K562 (cell line): ENCODE results near the gene DEPP1. TPM values are rescaled to one million over a fixed set of nuclear protein-coding genes. Genes with fewer than 3 reads are reported as not detected.

Experiments used
- E2F3 ChIP-seq: fragments of 250-450 bp; sonication (Bioruptor Pico); IDR thresholded peaks from 2 replicates; pipeline ENCODE4 v1.4.0; 2020; ENCODE audit warnings: mild to moderate bottlenecking
- HDAC8 ChIP-seq: fragments of 450-650 bp; IDR thresholded peaks from 2 replicates; pipeline ENCODE4 v1.6.1; 2016; ENCODE audit warnings: mild to moderate bottlenecking, missing genetic modification characterization, moderate library complexity, missing compliant biosample characterization
- MED1 ChIP-seq: sonication (generic); formaldehyde crosslinking; IDR thresholded peaks from 2 replicates; pipeline ENCODE4 v1.8.1; 2023; ENCODE audit warnings: missing genetic modification reagents, borderline replicate concordance
- PHF20 ChIP-seq: fragments of 450-650 bp; IDR thresholded peaks from 2 replicates; pipeline ENCODE4 v1.6.1; 2018; ENCODE audit not compliant: partially characterized antibody
- SAP30 ChIP-seq: fragments of 200-600 bp; sonication (generic); IDR thresholded peaks from 2 replicates; pipeline ENCODE4 v1.6.1; 2012; ENCODE audit warnings: borderline replicate concordance, low read depth, mild to moderate bottlenecking, moderate library complexity, low read length, control low read depth, inconsistent platforms; ENCODE audit not compliant: insufficient read depth, poor library complexity, severe bottlenecking
- SOX6 ChIP-seq: fragments of 450-650 bp; IDR thresholded peaks from 2 replicates; pipeline ENCODE4 v1.6.1; 2014; ENCODE audit warnings: mild to moderate bottlenecking
- YY1 ChIP-seq, 3 experiments: IDR thresholded peaks; 2 replicates each; pipeline ENCODE4 v1.6.1; 2011; ENCODE audit warnings: low read length in 2 of 3, mild to moderate bottlenecking in 2 of 3, moderate library complexity in 2 of 3, borderline replicate concordance in 1 of 3, control low read depth in 1 of 3, low read depth in 1 of 3; ENCODE audit not compliant: insufficient read depth in 3 of 3, insufficient replicate concordance in 2 of 3, control insufficient read depth in 1 of 3, insufficient read length in 1 of 3; ENCODE audit errors: extremely low read depth in 1 of 3
- ZNF778 ChIP-seq: fragments of 450-650 bp; formaldehyde crosslinking; IDR thresholded peaks from 2 replicates; pipeline ENCODE4 v1.4.0; 2020; ENCODE audit warnings: mild to moderate bottlenecking, moderate library complexity
- polyA plus RNA-seq, 8 experiments: library from polyadenylated mRNA; depleted of rRNA in 4 of 8; stranded (reverse) in 5 of 8; unstranded in 3 of 8; fragments of >200 nt; fragmentation: Nextera tagmentation in 2 of 8; fragmentation: Illumina TruSeq in 1 of 8; extraction: Ambion mirVana in 2 of 8; extraction: Trizol in 1 of 8; gene quantifications; 2 replicates each; pipeline versions ENCODE4 v1.2.1 to v1.2.3, GENCODE V29; 2011 to 2014; ENCODE audit warnings: inconsistent platforms in 1 of 8, missing spikeins in 1 of 8
- total RNA-seq, 7 experiments: library from RNA; depleted of rRNA in 6 of 7; stranded (reverse); fragments of >200 nt in 6 of 7; fragmentation: Illumina TruSeq in 2 of 7; extraction: Trizol in 2 of 7; gene quantifications; 2 replicates each; pipeline versions ENCODE4 v1.2.1 to v1.2.3, GENCODE V29; 2011 to 2021; ENCODE audit warnings: low replicate concordance in 1 of 7
- TF ChIP-seq, protein P1 (sequence below): fragments of 450-650 bp; IDR thresholded peaks from 2 replicates; pipeline ENCODE4 v1.6.1; 2016; ENCODE audit warnings: low read depth
- TF ChIP-seq, protein P2 (sequence below): fragments of 250-450 bp; sonication (Bioruptor Pico); IDR thresholded peaks from 2 replicates; pipeline ENCODE4 v1.5.0; 2020; ENCODE audit warnings: mild to moderate bottlenecking
- TF ChIP-seq, protein P3 (sequence below): fragments of 450-650 bp; formaldehyde crosslinking; IDR thresholded peaks from 2 replicates; pipeline ENCODE4 v1.4.0; 2022; ENCODE audit warnings: mild to moderate bottlenecking, moderate library complexity
- TF ChIP-seq, protein P4 (sequence below), 2 experiments: IDR thresholded peaks in 1 of 2; conservative IDR thresholded peaks in 1 of 2; 2 replicates each; pipeline ENCODE4 v1.6.1; 2016; ENCODE audit warnings: low read depth in 2 of 2, mild to moderate bottlenecking in 1 of 2, missing compliant biosample characterization in 1 of 2, missing genetic modification characterization in 1 of 2, moderate library complexity in 1 of 2

Gene DEPP1
- total and polyA plus RNA-seq, 9 of the 15 experiments (the other 6 are each of a cell fraction or from before 2014, with no cell fraction given) = 0.04 to 0.54 (median 0.20) TPM; not detected in 1

DNA sequence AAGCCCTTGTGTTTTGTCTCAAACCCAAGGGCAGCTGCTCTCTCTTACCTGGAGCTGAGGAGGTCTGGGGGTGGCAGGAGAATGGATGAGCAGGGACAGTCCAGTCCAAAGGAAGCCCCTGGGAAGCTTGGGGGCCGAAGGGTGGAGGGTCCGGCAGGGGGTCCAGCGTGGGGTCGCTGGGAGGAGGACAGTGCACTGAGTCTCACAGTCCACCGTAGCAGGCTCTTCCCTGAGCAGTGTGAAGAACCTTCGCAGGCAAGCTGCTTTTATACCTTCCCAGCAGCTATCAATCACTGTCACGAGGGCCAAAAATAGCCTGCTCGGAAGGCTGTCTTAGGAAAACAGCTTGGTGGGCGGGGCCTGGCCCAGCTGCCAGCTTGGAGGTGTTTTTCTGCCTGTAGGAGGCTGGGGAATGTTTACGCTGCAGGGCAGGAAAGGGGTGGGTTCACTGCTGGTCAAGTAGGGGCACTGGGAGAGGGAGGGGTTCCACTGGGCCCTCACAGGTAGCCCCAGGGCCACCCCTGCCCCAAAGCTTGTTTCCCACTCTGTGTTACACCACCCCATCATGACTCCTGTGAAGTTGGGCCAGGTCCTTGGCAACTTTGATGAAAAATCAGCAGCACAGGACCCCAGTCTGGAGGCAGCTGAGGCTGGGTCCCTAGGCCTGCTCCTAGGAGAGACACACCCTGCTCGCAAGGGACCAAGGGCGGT lies at the start of gene DEPP1 (continued):
- TF ChIP-seq, protein P1, sequence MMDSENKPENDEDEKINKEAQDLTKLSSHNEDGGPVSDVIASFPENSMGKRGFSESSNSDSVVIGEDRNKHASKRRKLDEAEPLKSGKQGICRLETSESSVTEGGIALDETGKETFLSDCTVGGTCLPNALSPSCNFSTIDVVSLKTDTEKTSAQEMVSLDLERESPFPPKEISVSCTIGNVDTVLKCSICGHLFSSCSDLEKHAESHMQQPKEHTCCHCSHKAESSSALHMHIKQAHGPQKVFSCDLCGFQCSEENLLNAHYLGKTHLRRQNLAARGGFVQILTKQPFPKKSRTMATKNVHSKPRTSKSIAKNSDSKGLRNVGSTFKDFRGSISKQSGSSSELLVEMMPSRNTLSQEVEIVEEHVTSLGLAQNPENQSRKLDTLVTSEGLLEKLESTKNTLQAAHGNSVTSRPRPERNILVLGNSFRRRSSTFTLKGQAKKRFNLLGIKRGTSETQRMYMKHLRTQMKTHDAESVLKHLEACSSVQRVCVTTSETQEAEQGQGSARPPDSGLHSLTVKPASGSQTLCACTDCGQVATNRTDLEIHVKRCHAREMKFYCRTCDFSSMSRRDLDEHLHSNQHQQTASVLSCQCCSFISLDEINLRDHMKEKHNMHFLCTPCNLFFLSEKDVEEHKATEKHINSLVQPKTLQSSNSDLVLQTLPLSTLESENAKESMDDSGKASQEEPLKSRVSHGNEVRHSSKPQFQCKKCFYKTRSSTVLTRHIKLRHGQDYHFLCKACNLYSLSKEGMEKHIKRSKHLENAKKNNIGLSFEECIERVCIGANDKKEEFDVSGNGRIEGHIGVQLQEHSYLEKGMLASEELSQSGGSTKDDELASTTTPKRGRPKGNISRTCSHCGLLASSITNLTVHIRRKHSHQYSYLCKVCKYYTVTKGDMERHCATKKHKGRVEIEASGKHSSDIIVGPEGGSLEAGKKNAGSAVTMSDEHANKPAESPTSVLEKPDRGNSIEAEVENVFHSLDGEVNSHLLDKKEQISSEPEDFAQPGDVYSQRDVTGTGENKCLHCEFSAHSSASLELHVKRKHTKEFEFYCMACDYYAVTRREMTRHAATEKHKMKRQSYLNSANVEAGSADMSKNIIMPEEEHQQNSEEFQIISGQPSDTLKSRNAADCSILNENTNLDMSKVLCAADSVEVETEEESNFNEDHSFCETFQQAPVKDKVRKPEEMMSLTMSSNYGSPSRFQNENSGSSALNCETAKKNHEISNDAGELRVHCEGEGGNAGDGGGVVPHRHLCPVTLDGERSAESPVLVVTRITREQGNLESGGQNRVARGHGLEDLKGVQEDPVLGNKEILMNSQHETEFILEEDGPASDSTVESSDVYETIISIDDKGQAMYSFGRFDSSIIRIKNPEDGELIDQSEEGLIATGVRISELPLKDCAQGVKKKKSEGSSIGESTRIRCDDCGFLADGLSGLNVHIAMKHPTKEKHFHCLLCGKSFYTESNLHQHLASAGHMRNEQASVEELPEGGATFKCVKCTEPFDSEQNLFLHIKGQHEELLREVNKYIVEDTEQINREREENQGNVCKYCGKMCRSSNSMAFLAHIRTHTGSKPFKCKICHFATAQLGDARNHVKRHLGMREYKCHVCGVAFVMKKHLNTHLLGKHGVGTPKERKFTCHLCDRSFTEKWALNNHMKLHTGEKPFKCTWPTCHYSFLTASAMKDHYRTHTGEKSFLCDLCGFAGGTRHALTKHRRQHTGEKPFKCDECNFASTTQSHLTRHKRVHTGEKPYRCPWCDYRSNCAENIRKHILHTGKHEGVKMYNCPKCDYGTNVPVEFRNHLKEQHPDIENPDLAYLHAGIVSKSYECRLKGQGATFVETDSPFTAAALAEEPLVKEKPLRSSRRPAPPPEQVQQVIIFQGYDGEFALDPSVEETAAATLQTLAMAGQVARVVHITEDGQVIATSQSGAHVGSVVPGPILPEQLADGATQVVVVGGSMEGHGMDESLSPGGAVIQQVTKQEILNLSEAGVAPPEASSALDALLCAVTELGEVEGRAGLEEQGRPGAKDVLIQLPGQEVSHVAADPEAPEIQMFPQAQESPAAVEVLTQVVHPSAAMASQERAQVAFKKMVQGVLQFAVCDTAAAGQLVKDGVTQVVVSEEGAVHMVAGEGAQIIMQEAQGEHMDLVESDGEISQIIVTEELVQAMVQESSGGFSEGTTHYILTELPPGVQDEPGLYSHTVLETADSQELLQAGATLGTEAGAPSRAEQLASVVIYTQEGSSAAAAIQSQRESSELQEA = no peak
- TF ChIP-seq HDAC8 (no peak), MED1 (CRISPR knock-in tag) (no peak), YY1 (IDR thresholded peaks at IDR 0.05; ENCODE audit: borderline replicate concordance in 1 of 3, control insufficient read depth in 1 of 3, extremely low read depth in 1 of 3, insufficient read depth in 3 of 3, insufficient read length in 1 of 3, insufficient replicate concordance in 2 of 3, low read depth in 1 of 3, low read length in 2 of 3) (peak in 1 of 3 experiments; percentile 15), PHF20 (no peak), SAP30 (no peak), E2F3 (no peak), SOX6 (no peak), ZNF778 (no peak)
- TF ChIP-seq, protein P2, sequence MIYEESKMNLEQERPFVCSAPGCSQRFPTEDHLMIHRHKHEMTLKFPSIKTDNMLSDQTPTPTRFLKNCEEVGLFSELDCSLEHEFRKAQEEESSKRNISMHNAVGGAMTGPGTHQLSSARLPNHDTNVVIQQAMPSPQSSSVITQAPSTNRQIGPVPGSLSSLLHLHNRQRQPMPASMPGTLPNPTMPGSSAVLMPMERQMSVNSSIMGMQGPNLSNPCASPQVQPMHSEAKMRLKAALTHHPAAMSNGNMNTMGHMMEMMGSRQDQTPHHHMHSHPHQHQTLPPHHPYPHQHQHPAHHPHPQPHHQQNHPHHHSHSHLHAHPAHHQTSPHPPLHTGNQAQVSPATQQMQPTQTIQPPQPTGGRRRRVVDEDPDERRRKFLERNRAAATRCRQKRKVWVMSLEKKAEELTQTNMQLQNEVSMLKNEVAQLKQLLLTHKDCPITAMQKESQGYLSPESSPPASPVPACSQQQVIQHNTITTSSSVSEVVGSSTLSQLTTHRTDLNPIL = no peak
- TF ChIP-seq, protein P3, sequence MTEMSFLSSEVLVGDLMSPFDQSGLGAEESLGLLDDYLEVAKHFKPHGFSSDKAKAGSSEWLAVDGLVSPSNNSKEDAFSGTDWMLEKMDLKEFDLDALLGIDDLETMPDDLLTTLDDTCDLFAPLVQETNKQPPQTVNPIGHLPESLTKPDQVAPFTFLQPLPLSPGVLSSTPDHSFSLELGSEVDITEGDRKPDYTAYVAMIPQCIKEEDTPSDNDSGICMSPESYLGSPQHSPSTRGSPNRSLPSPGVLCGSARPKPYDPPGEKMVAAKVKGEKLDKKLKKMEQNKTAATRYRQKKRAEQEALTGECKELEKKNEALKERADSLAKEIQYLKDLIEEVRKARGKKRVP (CRISPR knock-in tag) = no peak; the same call in 1 of the 2 replicates
- TF ChIP-seq, protein P4, sequence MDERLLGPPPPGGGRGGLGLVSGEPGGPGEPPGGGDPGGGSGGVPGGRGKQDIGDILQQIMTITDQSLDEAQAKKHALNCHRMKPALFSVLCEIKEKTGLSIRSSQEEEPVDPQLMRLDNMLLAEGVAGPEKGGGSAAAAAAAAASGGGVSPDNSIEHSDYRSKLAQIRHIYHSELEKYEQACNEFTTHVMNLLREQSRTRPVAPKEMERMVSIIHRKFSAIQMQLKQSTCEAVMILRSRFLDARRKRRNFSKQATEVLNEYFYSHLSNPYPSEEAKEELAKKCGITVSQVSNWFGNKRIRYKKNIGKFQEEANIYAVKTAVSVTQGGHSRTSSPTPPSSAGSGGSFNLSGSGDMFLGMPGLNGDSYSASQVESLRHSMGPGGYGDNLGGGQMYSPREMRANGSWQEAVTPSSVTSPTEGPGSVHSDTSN (CRISPR knock-in tag; IDR thresholded peaks at IDR 0.05; ENCODE audit: low read depth) = peak; percentile 100
- TF ChIP-seq, protein P4 (tag; conservative IDR thresholded peaks at IDR 0.05; ENCODE audit: low read depth) = peak; percentile 100
